Adrenal gland (tissue), 12 donors: Measurements from ENCODE around the gene OPCML. TPM values are rescaled to one million over a fixed set of nuclear protein-coding genes. Genes with fewer than 3 reads are reported as not detected.

ENCODE experiments used
- DNase-seq, 7 donors: peaks; one replicate each; pipeline ENCODE4 v3.0.0-alpha.2; 2019 to 2020
- H3K27ac ChIP-seq, 5 donors: fragments of 200-600 bp; sonication (generic) in 4 of 5; 1 replicate in 3 of 5; 2 replicates in 2 of 5; pipeline versions ENCODE4 v1.5.1 to v1.8.0; 2016 to 2020; ENCODE audit warnings: mild to moderate bottlenecking in 1 of 5
- H3K27me3 ChIP-seq: fragments of 200-600 bp; 2 replicates; pipeline ENCODE4 v1.8.0; 2021
- H3K36me3 ChIP-seq, 2 donors: fragments of 200-600 bp; replicated peaks in 1 of 2; 1 replicate in 1 of 2; 2 replicates in 1 of 2; pipeline versions ENCODE4 v1.5.1 to v1.8.0; 2018 to 2022
- H3K4me1 ChIP-seq, 2 donors: fragments of 200-600 bp; replicated peaks in 1 of 2; 1 replicate in 1 of 2; 2 replicates in 1 of 2; pipeline versions ENCODE4 v1.5.1 to v1.8.0; 2018 to 2021
- H3K4me3 ChIP-seq, 4 donors: fragments of 200-600 bp; sonication (generic) in 3 of 4; one replicate each; pipeline ENCODE4 v1.5.1; 2016 to 2018
- H3K9me3 ChIP-seq, 3 donors: fragments of 200-600 bp; sonication (generic) in 1 of 3; replicated peaks in 1 of 3; 1 replicate in 2 of 3; 2 replicates in 1 of 3; pipeline versions ENCODE4 v1.5.1 to v1.8.0; 2016 to 2021
- CTCF ChIP-seq, 6 experiments: fragments of 450-650 bp in 4 of 6; fragments of 200-600 bp in 2 of 6; sonication (generic) in 1 of 6; IDR thresholded peaks; 1 replicate in 5 of 6; 2 replicates in 1 of 6; pipeline versions ENCODE4 v1.5.1 to v1.8.0; 2016 to 2021; ENCODE audit warnings: antibody characterized with exemption in 6 of 6, mild to moderate bottlenecking in 2 of 6, moderate library complexity in 1 of 6
- POLR2A ChIP-seq, 2 donors: fragments of 450-650 bp; IDR thresholded peaks; one replicate each; pipeline ENCODE4 v1.6.1; 2017; ENCODE audit warnings: antibody characterized with exemption in 2 of 2, mild to moderate bottlenecking in 2 of 2, moderate library complexity in 1 of 2
- WGBS, 4 donors: extraction: QIAGEN DNeasy Blood & Tissue Kit in 2 of 4; methylation state at CpG; one replicate each; pipeline versions ENCODE4 v1.1.5 to v1.1.7; 2013 to 2017; 5-methylcytosine and 5-hydroxymethylcytosine counted together
- intact Hi-C, 2 donors: fragments of 100-400 bp; cut with DNase I; formaldehyde crosslinking; loops; one replicate each; pipeline versions ENCODE4 v1.14.1 to v1.15.0; 2022 to 2023
- polyA plus RNA-seq, 3 donors: library from polyadenylated mRNA; stranded (reverse); fragments of 200-250 nt in 2 of 3; fragments of 350-450 nt in 1 of 3; fragmentation: Illumina TruSeq in 1 of 3; extraction: RNeasy Lipid Tissue Mini Kit (QIAGEN cat#74804) in 1 of 3; gene quantifications; one replicate each; pipeline ENCODE4 v1.2.3, GENCODE V29; 2013 to 2014
- total RNA-seq, 9 donors: library from RNA; depleted of rRNA in 4 of 9; stranded (reverse); fragments of >200 nt in 4 of 9; fragments of 120-200 nt in 1 of 9; fragmentation: NEBNext Ultra II Directional in 1 of 9; extraction: Animal tissue kit (Norgen Biotek cat#: 25700) in 1 of 9; gene quantifications; one replicate each; pipeline versions ENCODE4 v1.1.0 to v1.2.4, GENCODE V29; 2013 to 2023
- donor health status: healthy with polysubstance abuse.
- donor health status: Bipolar disorder and iron deficiency.
- donor health status: DM: yes; HTN: yes; CAD: no.
- donor health status: DM: no; HTN: no; CAD: no.
- donor health status: DM: no; HTN: no; CAD: no.
- donor health status: DM: yes; HTN: yes; CAD: no.

The OPCML gene
- total and polyA plus RNA-seq, 12 donors = 0.10 to 5.5 (median 0.72) TPM; not detected in 5

- no peaks in the 10 kb centered on the region for H3K36me3 ChIP-seq
- 61 to 93% (median 78%) methylated on average over 5 of the region's 5 CpGs for WGBS, 4 donors
- H3K4me3 ChIP-seq = no peak overlapping the region
- no peak for TF ChIP-seq CTCF (IDR thresholded peaks at IDR 0.05)
- H3K27me3 ChIP-seq = no peaks in the 10 kb centered on the region
- H3K9me3 ChIP-seq = no peaks in the 10 kb centered on the region
- DNase-seq = no peak
- no peak overlapping the region for H3K27ac ChIP-seq
- intact Hi-C loops = loop anchor here in 1 of 2 donors (10.0 kb wide), 1 partner anchor 62 kb away; no protein-coding TSS in a partner anchor
- no peaks in the 10 kb centered on the region for H3K4me1 ChIP-seq
These were observed 39.4 kb downstream of the OPCML start for GRCh38 chr11:133492895-133493294.

- Histone ChIP-seq H3K4me3 (no peak overlapping the region), H3K27me3 (no peaks in the 10 kb centered on the region), H3K36me3 (no peaks in the 10 kb centered on the region), H3K4me1 (no peaks in the 10 kb centered on the region), H3K9me3 (no peaks in the 10 kb centered on the region), H3K27ac (no peak overlapping the region)
- TF ChIP-seq POLR2A (IDR thresholded peaks at IDR 0.05) = no peak
- no peak for TF ChIP-seq CTCF (IDR thresholded peaks at IDR 0.05)
- intact Hi-C loops = loop anchor here in 1 of 2 donors (10.0 kb wide), 1 partner anchor 63 kb away; no protein-coding TSS in a partner anchor
- WGBS, 4 donors = 56 to 66% (median 65%) methylated on average over 8 to 9 of the region's 9 CpGs
- no peak for DNase-seq
These were observed 40.5 kb downstream of the OPCML start for GRCh38 chr11:133491680-133492383.

GRCh38 chr11:133480722-133481121 is 51.6 kb downstream of the OPCML start:
- 59 to 80% (median 74%) methylated on average over 1 of the region's 1 CpG for WGBS, 4 donors
- intact Hi-C loops = no loop called here
- Histone ChIP-seq H3K27ac (no peak overlapping the region), H3K9me3 (no peaks in the 10 kb centered on the region), H3K4me3 (no peak overlapping the region), H3K4me1 (no peaks in the 10 kb centered on the region), H3K27me3 (no peaks in the 10 kb centered on the region), H3K36me3 (no peaks in the 10 kb centered on the region)
- TF ChIP-seq CTCF (IDR thresholded peaks at IDR 0.05) (no peak), POLR2A (IDR thresholded peaks at IDR 0.05) (no peak)
- DNase-seq = no peak

- no peak overlapping the region for H3K4me3 ChIP-seq
- DNase-seq = no peak
- H3K4me1 ChIP-seq = no peaks in the 10 kb centered on the region
- intact Hi-C loops = no loop called here
- H3K36me3 ChIP-seq = no peaks in the 10 kb centered on the region
- H3K27me3 ChIP-seq = no peaks in the 10 kb centered on the region
- 50 to 81% (median 74%) methylated on average over 1 to 2 of the region's 2 CpGs for WGBS, 4 donors
- no peak for TF ChIP-seq CTCF (IDR thresholded peaks at IDR 0.05)
- TF ChIP-seq POLR2A (IDR thresholded peaks at IDR 0.05) = no peak
- H3K9me3 ChIP-seq = no peaks in the 10 kb centered on the region
- no peak overlapping the region for H3K27ac ChIP-seq
These were observed 53.1 kb downstream of the OPCML start for GRCh38 chr11:133479209-133479608.
